ENCODE data around the gene MED23.

GRCh38 chr6:131641554-131641953 is 13.5 kb upstream of the MED23 start:
- TF ChIP-seq CTCF (IDR thresholded peaks at IDR 0.05): no peak
- TF ChIP-seq EZH2phosphoT487 (IDR thresholded peaks at IDR 0.05): no peak
- TF ChIP-seq EZH2 (IDR thresholded peaks at IDR 0.05): no peak

Data from neural progenitor cell (in vitro differentiated cells).